ENCODE data around the gene GPRC5C.

GPRC5C gene

GRCh38 chr17:74466111-74466827 is 34.4 kb downstream of the GPRC5C start, which contains the start of gene CD300A:
Gene CD300A (plus strand): TSS chr17:74466634. CDS start chr17:74466704, 70 bp downstream.
- H3K9me3 ChIP-seq (ENCODE audit: low read length) = no peaks in the 10 kb centered on the region
- H2AFZ ChIP-seq (ENCODE audit: low read depth, low read length) = no peak within 1 kb of the TSS
- H3K27me3 ChIP-seq (ENCODE audit: insufficient read depth, low read length) = no peaks in the 10 kb centered on the region
- no peak within 1 kb of the TSS for H3K4me3 ChIP-seq (ENCODE audit: low read length)
- no peaks in the 10 kb centered on the region for H3K4me1 ChIP-seq (ENCODE audit: insufficient read depth, low read length)
- H3K36me3 ChIP-seq (ENCODE audit: insufficient read depth, low read length) = no peaks in the 10 kb centered on the region

GRCh38 chr17:74466828-74467184 is 34.9 kb downstream of the GPRC5C start:
- Histone ChIP-seq H3K9me3 (ENCODE audit: low read length) (no peaks in the 10 kb centered on the region), H3K4me1 (ENCODE audit: insufficient read depth, low read length) (no peaks in the 10 kb centered on the region), H2AFZ (ENCODE audit: low read depth, low read length) (no peak overlapping the region), H3K4me3 (ENCODE audit: low read length) (no peak overlapping the region), H3K36me3 (ENCODE audit: insufficient read depth, low read length) (no peaks in the 10 kb centered on the region), H3K27me3 (ENCODE audit: insufficient read depth, low read length) (no peaks in the 10 kb centered on the region)

- no peak overlapping the region for H2AFZ ChIP-seq (ENCODE audit: low read depth, low read length)
- H3K36me3 ChIP-seq (ENCODE audit: insufficient read depth, low read length) = no peaks in the 10 kb centered on the region
- H3K27me3 ChIP-seq (ENCODE audit: insufficient read depth, low read length) = no peaks in the 10 kb centered on the region
- no peaks in the 10 kb centered on the region for H3K9me3 ChIP-seq (ENCODE audit: low read length)
- no peaks in the 10 kb centered on the region for H3K4me1 ChIP-seq (ENCODE audit: insufficient read depth, low read length)
- H3K4me3 ChIP-seq (ENCODE audit: low read length) = no peak overlapping the region
These were observed 35.5 kb downstream of the GPRC5C start for GRCh38 chr17:74467221-74467951.

DNA sequence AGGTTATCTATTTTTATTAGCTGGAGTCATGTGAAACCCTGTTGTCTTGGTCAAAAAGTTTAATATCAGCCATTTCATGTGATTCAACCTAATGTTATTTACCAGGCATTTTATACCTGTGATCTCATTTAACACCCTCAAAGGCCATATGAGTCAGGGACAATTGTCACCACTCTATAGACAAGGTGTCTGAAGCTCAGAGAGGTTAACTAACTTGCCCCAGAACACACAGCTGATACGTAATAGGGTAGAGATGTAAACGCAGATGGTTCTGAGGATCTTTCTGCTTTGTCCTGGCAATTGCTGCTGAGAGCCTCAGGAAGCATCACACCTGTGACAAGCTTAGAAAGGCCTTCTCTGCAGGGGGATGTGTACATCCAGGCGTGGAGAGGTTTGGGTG is 39.5 kb downstream of the GPRC5C start:
- H3K27me3 ChIP-seq (ENCODE audit: insufficient read depth, low read length) = no peaks in the 10 kb centered on the region
- H3K4me3 ChIP-seq (ENCODE audit: low read length) = no peak overlapping the region
- H2AFZ ChIP-seq (ENCODE audit: low read depth, low read length) = no peak overlapping the region
- H3K4me1 ChIP-seq (ENCODE audit: insufficient read depth, low read length) = no peaks in the 10 kb centered on the region
- no peaks in the 10 kb centered on the region for H3K36me3 ChIP-seq (ENCODE audit: insufficient read depth, low read length)
- H3K9me3 ChIP-seq (ENCODE audit: low read length) = no peaks in the 10 kb centered on the region

GRCh38 chr17:74472890-74473289 is 41.0 kb downstream of the GPRC5C start:
- no peaks in the 10 kb centered on the region for H3K36me3 ChIP-seq (ENCODE audit: insufficient read depth, low read length)
- H3K4me3 ChIP-seq (ENCODE audit: low read length) = no peak overlapping the region
- H3K27me3 ChIP-seq (ENCODE audit: insufficient read depth, low read length) = no peaks in the 10 kb centered on the region
- H2AFZ ChIP-seq (ENCODE audit: low read depth, low read length) = no peak overlapping the region
- H3K9me3 ChIP-seq (ENCODE audit: low read length) = no peaks in the 10 kb centered on the region
- no peaks in the 10 kb centered on the region for H3K4me1 ChIP-seq (ENCODE audit: insufficient read depth, low read length)

GRCh38 chr17:74473294-74473693 is 41.4 kb downstream of the GPRC5C start:
- Histone ChIP-seq H2AFZ (ENCODE audit: low read depth, low read length) (no peak overlapping the region), H3K4me1 (ENCODE audit: insufficient read depth, low read length) (no peaks in the 10 kb centered on the region), H3K9me3 (ENCODE audit: low read length) (no peaks in the 10 kb centered on the region)

GRCh38 chr17:74474043-74474792 is 42.3 kb downstream of the GPRC5C start:
- no peaks in the 10 kb centered on the region for H3K9me3 ChIP-seq (ENCODE audit: low read length)

More at GRCh38 chr17:74473294-74473693, 41.4 kb downstream of the GPRC5C start:
- H3K27me3 ChIP-seq (ENCODE audit: insufficient read depth, low read length) = no peaks in the 10 kb centered on the region
- H3K36me3 ChIP-seq (ENCODE audit: insufficient read depth, low read length) = no peaks in the 10 kb centered on the region
- H3K4me3 ChIP-seq (ENCODE audit: low read length) = no peak overlapping the region

DNA sequence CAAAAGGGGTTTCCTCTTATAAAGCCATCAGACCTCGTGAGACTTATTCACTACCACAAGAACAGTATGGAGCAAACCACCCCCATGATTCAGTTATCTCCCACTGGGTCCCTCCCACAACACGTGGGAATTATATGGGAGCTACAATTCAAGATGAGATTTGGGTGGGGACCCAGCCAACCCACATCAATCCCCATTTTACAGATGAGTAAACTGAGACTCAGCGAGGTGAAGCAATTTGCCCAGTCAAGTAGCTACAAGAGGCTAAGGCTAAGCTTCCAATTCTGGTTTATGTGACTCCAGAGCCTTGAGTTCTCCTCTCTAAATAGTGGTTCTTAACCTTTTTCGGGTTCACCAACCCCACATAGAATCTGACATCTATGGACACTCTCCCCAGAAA is 43.3 kb downstream of the GPRC5C start:
- H3K9me3 ChIP-seq (ENCODE audit: low read length) = no peaks in the 10 kb centered on the region
- no peak overlapping the region for H2AFZ ChIP-seq (ENCODE audit: low read depth, low read length)
- H3K27me3 ChIP-seq (ENCODE audit: insufficient read depth, low read length) = no peaks in the 10 kb centered on the region
- no peaks in the 10 kb centered on the region for H3K4me1 ChIP-seq (ENCODE audit: insufficient read depth, low read length)
- no peaks in the 10 kb centered on the region for H3K36me3 ChIP-seq (ENCODE audit: insufficient read depth, low read length)
- H3K4me3 ChIP-seq (ENCODE audit: low read length) = no peak overlapping the region

More at GRCh38 chr17:74474043-74474792, 42.3 kb downstream of the GPRC5C start:
- no peaks in the 10 kb centered on the region for H3K4me1 ChIP-seq (ENCODE audit: insufficient read depth, low read length)
- H3K27me3 ChIP-seq (ENCODE audit: insufficient read depth, low read length) = no peaks in the 10 kb centered on the region
- H3K4me3 ChIP-seq (ENCODE audit: low read length) = no peak overlapping the region
- no peaks in the 10 kb centered on the region for H3K36me3 ChIP-seq (ENCODE audit: insufficient read depth, low read length)
- H2AFZ ChIP-seq (ENCODE audit: low read depth, low read length) = no peak overlapping the region

- H3K36me3 ChIP-seq (ENCODE audit: insufficient read depth, low read length) = no peaks in the 10 kb centered on the region
- no peak overlapping the region for H3K4me3 ChIP-seq (ENCODE audit: low read length)
- no peaks in the 10 kb centered on the region for H3K4me1 ChIP-seq (ENCODE audit: insufficient read depth, low read length)
- peaks cover 4% of the 10 kb centered on the region for H3K27me3 ChIP-seq (ENCODE audit: insufficient read depth, low read length)
- no peak overlapping the region for H2AFZ ChIP-seq (ENCODE audit: low read depth, low read length)
- no peaks in the 10 kb centered on the region for H3K9me3 ChIP-seq (ENCODE audit: low read length)
These were observed 45.5 kb downstream of the GPRC5C start for GRCh38 chr17:74477411-74477810.

GRCh38 chr17:74478420-74479100 is 46.7 kb downstream of the GPRC5C start:
- no peaks in the 10 kb centered on the region for H3K4me1 ChIP-seq (ENCODE audit: insufficient read depth, low read length)
- no peak overlapping the region for H3K4me3 ChIP-seq (ENCODE audit: low read length)
- peaks cover 7% of the 10 kb centered on the region for H3K27me3 ChIP-seq (ENCODE audit: insufficient read depth, low read length)

GRCh38 chr17:74480290-74480689 is 48.4 kb downstream of the GPRC5C start:
- no peaks in the 10 kb centered on the region for H3K9me3 ChIP-seq (ENCODE audit: low read length)
- no peak overlapping the region for H3K4me3 ChIP-seq (ENCODE audit: low read length)
- H3K36me3 ChIP-seq (ENCODE audit: insufficient read depth, low read length) = no peaks in the 10 kb centered on the region
- H2AFZ ChIP-seq (ENCODE audit: low read depth, low read length) = no peak overlapping the region
- H3K4me1 ChIP-seq (ENCODE audit: insufficient read depth, low read length) = no peaks in the 10 kb centered on the region
- H3K27me3 ChIP-seq (ENCODE audit: insufficient read depth, low read length) = peaks cover 10% of the 10 kb centered on the region

More at GRCh38 chr17:74478420-74479100, 46.7 kb downstream of the GPRC5C start:
- Histone ChIP-seq H2AFZ (ENCODE audit: low read depth, low read length) (no peak overlapping the region), H3K9me3 (ENCODE audit: low read length) (no peaks in the 10 kb centered on the region), H3K36me3 (ENCODE audit: insufficient read depth, low read length) (no peaks in the 10 kb centered on the region)

DNA sequence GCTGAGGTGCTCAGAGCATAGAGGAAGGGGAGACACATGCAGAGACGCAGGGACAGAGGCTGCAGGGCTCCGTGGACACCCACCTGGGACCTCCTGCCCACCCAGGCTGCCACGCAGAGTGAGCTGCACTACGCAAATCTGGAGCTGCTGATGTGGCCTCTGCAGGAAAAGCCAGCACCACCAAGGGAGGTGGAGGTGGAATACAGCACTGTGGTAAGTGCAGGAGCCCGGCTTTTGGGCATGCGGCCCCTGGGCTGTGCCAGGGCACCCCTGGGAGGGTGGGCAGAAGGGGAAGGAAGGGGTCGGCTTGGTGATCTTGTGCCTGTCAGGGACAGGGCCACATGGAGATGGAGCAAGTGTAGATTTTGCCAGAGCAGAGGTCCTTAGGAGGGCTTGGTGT is 49.7 kb downstream of the GPRC5C start:
- Histone ChIP-seq H3K4me3 (ENCODE audit: low read length) (no peak overlapping the region), H2AFZ (ENCODE audit: low read depth, low read length) (no peak overlapping the region), H3K36me3 (ENCODE audit: insufficient read depth, low read length) (no peaks in the 10 kb centered on the region), H3K4me1 (ENCODE audit: insufficient read depth, low read length) (no peaks in the 10 kb centered on the region), H3K9me3 (ENCODE audit: low read length) (no peaks in the 10 kb centered on the region), H3K27me3 (ENCODE audit: insufficient read depth, low read length) (peaks cover 12% of the 10 kb centered on the region)

Measured in neuron (in vitro differentiated cells).